Stimulated activated CD8-positive, alpha-beta memory T cell treated with anti-CD3 and anti-CD28 coated beads, Interleukin-4, amount 100 ng/mL, for 4 hours (primary cell): ENCODE measurements around the gene NR5A2.

Experiments
- DNase-seq, 2 donors: peaks; one replicate each; pipeline ENCODE4 v3.0.0-alpha.2; 2020; ENCODE audit warnings: low read depth in 2 of 2, low spot score in 1 of 2

NR5A2 gene

DNA sequence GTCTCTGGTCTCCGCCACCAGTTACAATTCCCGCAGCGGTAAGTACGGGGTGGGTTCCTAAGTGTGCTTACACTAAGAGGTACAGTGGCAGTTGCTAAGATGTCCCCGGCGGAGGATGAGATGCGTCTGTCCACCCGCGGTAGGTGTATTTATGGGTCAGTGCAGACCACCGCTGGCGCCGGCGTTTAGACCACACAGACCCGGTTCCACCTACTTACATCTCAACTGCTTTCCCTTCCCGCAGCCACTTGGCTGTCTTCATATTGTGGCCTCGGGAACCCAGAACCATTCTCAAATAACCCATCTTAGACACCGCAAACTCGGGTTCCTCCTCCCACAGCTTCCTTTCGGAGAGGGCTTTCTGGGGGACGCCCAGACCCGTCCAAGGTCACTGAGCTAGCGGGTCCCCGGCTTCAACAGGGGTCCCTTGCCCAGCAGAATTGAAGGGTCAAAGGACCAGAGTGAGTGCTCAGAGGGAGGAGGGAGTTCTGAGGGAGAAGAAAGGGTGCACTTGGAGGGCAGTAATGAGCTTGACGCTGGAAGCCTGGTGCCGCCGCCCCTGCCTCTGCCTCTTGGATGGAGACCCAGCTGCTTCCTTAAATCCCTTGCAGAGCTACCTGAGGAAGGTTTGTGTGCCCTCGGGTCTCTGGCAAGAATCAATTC is 8.6 kb downstream of the NR5A2 start:
- no peak for DNase-seq

- DNase-seq: no peak
Measured at GRCh38 chr1:200036619-200037270, 9.2 kb downstream of the NR5A2 start.

DNA sequence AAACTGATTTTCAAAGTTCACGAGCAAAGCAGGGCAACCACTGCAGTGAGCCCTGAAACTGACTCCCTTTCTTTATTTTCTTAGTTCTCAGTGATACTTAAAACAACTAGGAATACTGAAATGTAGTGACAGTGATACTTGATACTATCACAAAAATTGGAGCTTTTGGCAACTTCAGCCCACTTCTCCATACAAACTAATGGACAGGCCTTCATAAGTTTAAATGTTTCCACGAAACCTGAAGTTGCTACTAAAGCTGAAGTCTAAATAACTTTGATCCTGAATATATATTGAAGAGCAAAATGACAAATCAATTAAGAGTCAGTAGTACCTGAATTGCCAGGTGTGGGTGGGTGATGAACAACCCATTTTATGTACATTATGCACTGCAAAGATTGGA is 10.0 kb downstream of the NR5A2 start:
- DNase-seq: no peak

GRCh38 chr1:200037904-200038303 is 10.4 kb downstream of the NR5A2 start:
- DNase-seq: no peak

DNA sequence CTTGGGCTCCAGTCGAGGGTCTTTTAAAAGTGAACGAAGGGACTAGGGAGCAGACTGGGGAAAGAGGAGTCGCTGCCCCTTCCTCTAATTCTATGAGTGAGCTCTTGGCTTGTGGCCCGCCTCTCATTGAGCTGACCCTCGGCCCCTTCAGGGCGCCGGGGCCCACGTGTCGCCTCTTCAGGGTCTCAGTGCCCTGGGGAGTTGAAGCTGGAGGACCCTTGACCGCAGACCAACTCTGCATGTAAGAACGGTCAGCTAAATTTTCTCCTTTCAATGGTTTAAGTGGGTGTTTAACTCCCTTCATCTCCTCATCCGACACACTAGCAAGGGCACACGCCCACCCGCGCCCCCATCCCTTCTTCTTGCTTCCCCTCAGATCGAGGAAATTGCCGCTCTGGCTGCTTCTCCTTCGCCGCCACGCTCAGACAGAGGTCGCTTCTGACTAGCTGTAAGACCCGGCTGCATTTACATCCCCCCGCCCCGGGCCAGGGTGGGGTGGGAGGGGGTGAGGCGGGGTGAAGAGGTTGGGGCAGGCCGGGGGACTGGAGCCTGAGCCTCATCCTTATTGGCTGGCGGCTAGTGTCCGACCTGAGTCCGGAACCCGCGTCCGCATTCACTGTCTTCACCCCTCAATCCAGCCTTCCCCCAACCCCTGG is 10.9 kb downstream of the NR5A2 start:
- DNase-seq: no peak

- no peak for DNase-seq
Measured at GRCh38 chr1:200038981-200039848, 11.7 kb downstream of the NR5A2 start.

DNA sequence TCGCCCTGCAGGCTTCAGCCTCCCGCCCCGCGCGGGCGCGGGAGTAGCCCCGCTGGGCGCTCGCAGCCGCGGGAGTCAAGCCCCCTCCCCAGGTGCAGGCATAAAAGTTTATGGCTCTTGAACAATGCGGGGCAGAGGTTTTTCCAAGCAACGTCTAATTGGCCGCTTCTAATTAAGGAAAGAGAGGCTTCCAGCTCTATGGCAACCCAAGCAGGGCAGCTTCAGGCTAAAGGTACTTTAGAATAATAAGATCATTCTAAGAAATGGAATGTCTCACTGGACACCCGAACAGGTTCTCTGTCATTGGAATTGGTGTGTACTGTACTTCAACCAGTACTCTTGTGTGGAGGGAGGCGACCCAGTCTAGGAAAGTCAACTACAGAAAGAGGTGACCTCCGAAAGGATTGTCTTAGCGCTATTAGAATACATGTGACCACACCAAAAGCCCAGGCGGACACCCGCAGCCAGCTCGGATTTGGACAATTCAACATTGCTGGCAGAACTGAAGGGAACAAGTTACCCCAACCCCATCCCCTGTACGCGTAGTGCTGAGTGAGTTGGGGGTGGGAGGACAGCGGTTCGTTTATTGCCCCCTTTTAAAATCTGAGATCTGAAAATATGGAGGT is 12.5 kb downstream of the NR5A2 start:
- DNase-seq: no peak

DNA sequence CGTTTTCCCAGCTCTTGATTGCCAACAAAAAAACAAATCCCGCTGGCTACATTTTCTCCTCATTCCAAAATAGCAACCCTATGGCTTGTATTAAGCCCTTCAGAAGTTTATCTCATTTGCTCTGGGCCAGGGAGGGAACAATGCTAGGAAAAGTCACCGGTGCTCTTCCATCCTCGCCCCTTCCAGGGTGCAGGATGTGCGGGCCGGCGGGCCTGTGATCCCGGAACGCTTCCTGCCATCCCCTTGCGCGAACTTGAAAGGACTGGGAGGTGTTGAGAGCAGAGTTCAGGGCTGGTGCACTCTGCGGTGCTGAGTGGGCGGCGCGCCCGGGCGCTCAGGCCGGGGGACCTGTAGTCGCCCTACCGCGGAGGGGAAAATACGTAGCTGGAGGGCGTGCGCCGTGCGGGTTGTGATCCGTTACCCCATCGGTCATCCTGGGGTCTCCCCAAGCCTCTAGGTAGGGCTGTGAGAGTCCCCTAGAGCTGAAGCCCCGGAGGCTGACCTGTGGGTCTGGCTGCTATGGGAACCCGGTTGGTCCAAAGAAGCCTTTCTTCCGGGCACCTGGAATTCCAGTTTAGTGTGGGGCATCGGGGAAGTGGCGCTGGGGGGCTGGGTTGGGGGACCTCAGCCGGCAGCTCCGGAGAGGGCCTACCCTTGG is 13.1 kb downstream of the NR5A2 start:
- DNase-seq: no peak

DNA sequence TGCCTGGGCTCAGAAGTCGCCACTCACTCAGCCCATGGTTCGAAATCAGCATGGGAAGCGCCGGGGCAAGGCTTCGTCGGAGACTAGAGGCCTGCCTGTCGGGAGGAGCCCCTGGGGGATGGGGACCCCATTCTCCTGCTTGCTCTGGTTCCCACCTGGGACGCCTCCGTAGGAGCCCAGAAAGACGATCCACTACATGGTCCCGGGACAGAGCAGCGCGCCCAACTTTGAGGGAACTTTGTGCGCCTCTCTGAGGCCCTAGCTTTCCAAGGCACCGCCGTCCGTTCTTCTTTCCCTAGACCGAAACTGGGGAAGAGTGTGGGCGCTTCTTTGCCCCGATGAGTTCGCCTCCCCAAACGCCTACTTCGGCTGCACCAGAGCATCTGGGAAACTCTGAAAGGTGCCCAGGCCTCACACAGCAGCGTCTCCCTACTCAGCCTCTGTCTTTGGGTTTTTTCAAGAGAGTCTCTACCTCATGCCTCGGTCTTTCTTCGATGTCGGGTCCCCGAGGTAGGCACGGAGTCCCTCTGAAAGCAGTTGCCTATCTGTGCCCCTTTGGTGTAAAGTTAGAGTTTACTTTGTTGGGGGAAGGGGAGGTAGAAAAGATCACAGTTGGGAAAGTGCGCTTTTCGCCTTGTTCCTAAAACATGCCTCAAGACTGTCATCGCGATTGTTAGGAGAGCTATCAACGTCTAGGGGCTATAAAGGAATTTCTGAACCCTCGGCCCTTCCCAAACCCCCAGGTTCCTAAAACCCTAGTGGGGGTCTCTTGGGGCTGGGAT is 14.0 kb downstream of the NR5A2 start:
- DNase-seq: no peak

DNA sequence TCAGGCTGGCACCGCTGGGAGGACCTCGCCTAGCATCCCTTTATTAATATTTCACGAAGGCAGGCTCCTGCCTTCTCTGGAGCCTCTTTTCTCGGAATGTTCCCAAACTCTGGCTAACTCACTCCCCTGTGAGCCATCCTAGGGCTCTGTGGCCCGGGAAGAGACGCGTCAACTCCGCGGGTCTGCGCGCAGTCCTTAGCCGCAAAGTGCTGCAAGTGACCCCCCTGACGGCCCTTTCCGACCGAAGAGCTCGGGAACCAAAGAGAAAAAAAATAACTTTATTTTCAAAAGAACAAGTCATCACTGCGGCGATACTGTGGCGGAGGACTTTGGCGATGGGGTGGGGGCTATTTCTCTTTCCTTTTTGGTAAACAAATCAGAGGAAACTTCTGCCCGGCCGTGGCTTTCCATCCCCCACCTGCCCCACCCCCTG is 14.6 kb downstream of the NR5A2 start:
- no peak for DNase-seq

GRCh38 chr1:200042552-200043335 is 15.2 kb downstream of the NR5A2 start:
- DNase-seq: no peak

GRCh38 chr1:200043336-200043668 is 15.8 kb downstream of the NR5A2 start:
- DNase-seq: no peak

- DNase-seq: no peak
Measured at GRCh38 chr1:200046115-200046514, 18.6 kb downstream of the NR5A2 start.

DNA sequence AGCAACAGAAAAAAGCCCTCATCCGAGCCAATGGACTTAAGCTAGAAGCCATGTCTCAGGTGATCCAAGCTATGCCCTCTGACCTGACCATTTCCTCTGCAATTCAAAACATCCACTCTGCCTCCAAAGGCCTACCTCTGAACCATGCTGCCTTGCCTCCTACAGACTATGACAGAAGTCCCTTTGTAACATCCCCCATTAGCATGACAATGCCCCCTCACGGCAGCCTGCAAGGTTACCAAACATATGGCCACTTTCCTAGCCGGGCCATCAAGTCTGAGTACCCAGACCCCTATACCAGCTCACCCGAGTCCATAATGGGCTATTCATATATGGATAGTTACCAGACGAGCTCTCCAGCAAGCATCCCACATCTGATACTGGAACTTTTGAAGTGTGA is 20.7 kb downstream of the NR5A2 start:
- DNase-seq: no peak

GRCh38 chr1:200049810-200050209 is 22.3 kb downstream of the NR5A2 start:
- DNase-seq: no peak

DNA sequence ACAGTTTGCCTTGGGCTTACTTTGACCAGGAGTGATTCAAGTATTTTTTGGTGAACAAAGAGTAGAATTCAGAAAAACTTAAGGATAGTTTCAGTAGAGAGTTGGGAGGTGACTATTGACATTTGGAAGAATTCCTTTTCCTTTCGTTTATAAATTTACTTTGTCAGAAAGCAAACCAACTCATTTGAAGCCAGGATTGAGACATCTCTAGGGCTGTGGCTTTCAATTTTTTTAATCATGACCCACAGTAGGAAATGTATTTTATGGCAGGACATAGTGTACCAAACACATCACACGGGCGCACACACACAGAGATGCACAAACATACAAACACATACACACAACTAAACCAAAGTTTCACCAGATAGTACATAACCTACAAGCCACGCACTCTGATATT is 24.1 kb downstream of the NR5A2 start:
- DNase-seq: no peak

- DNase-seq: no peak
Measured at GRCh38 chr1:200053091-200053490, 25.6 kb downstream of the NR5A2 start.

DNA sequence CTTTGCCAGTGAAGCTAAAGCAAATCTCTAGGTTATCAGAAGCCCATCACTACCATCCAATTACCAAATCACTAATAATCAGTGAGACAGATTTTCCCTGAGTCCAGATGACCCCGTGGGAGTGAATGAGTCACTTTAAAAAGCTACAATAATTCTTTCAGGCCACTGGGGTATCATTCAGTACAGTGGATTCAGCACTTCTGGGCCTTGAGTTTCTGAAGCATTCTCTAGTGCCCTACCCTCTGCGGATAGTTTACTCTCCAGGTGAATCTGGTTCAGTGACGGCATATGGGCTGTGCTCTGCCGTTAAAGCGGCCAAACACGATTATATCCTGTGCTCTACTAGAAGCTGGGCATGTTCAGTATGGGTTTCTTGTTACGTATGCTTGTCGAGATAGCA is 26.1 kb downstream of the NR5A2 start:
- no peak for DNase-seq

GRCh38 chr1:200058341-200058740 is 30.8 kb downstream of the NR5A2 start:
- DNase-seq: no peak
